ENCODE data around the gene CPEB3.
A peak's percentile ranks its signal among the peaks of the same experiment; 100 is the strongest.
"Not testable (repeated sequence)": the region's sequence is repeated elsewhere in the genome, so short reads cannot be mapped to it uniquely, and the experiment has no call there.

The CPEB3 gene

DNA sequence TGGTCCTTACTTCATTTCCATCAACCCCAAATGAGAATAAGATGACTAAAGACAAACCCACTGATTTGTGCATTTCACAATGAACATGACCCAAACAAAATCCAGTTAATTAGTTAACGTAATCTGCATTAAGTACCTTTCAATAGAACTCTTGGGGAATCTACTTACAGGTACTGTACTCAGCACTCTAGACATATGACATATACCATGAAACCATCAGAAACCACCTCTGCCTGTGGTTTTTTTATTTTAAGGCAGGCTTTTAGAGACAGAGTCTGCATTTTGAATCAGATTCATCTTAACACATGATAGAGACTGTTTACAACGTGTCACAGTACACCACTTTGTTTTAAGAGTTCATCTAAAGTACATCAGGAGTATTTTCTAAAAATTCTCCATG lies 198.9 kb downstream of the CPEB3 start:
- peak; percentile 51 to 62 for ATAC-seq

DNA sequence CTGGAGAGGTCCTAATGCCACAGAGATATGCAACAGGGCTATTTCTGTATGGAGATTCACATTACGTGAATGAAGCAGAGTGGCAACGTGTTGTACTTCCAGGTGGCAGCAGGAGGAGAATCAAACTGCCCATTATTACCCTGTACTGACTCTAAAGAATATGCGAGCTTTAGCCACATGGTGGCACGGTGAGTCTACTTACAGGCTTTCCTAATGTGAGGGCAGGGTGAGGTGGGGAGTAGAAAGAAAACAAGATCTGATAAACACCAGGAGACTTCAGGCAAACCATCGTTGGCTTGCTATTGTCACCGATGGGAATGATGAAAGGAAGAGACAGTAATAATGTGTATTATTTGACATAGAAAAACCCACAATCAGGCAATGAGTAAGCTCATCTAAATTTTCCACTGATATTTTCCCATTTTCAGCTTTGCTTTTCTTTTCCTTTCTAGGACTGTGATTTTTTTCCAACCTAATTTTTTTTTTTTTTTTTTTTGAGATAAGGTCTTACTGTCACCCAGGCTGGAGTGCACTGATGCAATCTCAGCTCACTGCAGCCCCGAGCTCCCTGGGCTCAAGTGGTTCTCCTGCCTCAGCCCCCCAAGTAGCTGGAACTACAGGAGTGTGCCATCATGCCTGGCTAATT lies 203.0 kb downstream of the CPEB3 start:
- peak; percentile 86 to 90 for ATAC-seq

DNA sequence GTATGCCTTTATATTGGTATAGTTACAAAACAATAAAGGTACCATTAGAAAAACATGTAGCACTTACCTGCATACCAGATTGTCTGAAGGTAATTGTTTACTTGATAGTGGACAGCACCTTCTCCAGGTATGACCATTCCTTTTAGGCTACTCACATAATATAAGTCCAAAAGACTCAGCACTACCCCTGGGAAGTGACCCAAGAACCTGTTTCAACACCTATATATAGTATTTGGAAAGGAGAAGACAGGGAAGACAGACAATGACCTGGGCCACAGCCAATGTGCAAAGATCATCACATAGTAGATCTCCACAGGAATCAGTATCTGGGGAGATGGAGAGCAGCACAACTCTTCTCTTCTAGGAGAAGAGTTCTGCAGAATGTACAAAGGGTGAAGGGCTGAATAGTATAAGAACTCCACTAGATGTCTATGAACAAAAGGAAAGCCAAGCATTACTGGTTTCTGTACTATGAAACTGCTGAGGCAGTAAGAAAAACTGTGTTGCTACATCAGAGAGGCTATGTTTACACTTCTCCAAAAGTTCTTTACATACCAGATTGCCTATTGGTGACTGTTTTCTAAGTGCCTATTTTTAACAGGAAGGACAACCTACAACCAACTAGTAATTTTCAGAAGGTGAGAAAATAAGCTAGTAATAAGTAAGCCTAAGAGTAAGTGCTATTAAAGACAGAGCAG lies 208.1 kb downstream of the CPEB3 start:
- no peak for ATAC-seq

DNA sequence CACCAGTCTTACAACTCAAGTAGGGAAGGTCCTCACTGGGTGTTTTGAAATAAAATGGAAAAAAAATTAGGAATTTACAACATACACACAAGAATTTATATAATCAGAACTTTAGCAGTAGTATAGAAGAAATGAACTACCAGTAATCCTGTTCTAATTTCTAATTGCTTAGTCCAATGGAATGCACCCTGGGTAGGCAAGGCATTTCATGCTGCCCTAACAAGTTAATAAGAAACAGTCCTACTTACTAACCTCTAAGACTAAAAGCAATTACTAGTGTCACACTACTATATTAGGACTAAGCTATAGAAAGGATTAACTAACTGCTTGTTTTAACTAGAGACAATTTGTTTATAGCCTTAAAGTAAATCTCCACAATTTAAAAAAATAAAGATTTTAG lies 209.2 kb downstream of the CPEB3 start:
- ATAC-seq, result no peak

DNA sequence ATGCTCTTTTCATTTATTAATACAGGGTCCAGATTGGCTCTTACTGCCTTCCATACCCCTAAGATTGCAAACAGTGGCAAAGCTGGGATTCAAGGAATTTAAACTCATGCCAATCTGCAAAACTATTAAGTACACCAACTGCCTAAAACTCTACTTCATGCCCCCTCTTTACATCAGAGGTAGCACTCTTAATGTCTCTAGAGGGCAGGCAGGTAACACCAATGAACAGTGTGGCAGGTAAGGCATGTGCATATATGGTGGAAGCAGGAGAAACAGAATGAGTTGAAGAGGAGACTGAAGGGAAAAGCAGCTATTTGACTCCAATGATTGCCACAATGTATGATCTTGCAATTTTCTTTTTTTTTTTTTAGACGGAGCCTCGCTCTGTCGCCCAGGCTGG lies 210.6 kb downstream of the CPEB3 start:
- ATAC-seq, result no peak

DNA sequence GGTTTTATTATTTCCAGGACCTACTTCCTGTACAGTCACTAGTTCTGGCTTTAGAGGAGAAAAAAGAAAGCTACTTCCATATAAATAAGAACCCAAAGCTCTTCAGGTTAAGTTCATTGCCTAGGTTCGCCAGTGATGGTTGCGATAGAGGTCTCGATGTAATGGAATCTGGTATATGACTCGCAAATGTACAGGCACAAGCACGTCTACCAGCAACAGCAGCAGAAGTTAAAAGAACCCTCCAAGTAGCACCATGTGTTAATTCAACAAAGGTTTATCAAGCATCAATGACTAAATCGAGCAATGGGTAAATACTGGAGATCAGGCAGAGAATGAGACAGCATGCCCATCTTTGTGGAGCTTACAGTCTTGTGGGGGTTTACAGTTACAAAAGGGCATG lies 211.9 kb downstream of the CPEB3 start:
- ATAC-seq, result no peak

DNA sequence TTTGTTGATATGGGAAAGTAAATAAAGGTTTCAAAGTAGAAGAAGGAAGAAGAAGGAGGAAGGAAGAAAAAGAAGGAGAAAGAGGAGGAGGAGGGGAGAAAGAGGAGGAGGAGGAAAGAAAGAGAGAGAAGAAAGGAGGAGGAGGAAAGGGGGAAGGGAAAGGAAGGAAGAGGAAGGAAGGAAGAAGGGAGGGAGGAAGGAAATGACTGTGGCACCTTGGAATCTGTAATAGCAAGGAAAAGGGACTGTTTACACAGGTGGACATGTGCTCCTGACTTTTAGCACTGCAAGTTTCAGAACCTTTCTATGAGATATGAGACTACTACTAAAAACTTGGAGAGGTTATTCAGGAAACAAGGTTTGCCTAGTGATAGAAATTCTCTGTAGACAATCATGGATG lies 214.2 kb downstream of the CPEB3 start:
- no peak for ATAC-seq

DNA sequence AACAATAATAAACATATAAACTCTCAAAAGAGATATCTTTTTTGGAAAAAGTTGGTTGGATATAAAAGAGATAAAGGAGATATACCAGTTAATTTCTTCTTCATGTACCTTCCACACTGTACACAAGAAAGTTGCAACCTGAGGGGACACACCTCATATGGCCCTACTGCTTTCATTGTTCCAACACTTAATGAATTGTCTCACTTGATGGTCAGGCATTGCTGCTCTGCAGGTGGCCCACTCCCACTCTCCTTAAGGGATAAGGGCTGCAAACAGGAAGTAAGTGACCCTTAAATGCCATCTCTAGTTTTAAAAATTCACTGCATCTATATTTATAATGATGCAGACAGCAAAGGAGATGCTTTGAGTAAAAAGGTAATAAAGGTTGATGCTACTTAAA lies 215.0 kb downstream of the CPEB3 start:
- ATAC-seq, result no peak

DNA sequence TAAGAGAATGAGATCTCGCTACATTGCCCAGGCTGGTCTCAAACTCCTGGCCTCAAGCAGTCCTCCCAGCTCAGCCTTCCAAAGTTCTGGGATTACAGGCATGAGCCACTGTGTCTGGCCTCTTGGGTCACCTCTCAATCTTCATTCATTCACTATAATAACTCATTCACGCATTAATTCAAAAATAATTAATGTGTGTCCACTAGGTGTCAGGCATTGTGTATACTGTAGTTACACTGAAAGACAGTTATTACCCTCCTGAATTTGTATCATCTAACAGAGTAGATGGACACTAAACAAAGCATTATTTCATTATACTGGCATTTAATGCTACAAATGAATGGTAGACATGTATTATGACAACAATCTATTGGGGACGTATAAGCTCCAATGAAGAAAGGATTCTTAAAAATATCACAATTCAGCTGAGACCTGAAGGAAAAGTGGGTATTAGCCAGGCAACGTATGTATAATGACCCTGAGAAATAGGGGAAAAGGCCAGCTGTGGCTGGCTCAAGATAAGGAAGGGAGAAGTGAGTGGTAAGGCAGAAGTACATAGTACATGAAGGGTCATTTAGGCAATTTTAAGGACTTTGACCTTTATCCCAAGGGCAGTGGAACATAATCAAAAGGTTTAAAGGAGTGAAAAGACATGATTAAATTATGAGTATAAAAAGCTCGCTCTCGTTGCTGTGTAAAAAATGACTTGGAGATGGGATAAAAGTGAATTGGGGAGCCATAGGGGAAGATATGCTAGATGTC lies 216.6 kb downstream of the CPEB3 start:
- ATAC-seq, result no peak

DNA sequence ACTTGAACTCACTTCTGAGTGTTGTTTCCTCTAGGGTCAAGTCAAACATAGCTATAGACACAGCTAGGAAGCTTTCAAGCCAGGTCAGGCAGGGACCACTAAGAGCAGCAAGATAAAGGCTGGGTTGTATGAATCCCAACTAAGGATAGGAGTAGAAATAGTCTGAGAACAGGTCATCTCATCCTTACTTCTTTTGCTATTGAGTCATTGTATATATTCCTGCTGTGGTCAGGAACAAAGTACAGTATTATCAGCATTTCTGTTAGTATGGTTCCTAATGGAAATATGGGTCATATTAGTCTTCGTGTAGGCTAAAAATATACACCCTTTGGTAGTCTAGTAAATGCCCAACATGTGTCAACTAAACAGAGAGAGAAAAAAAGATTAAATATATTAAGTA lies 222.0 kb downstream of the CPEB3 start:
- ATAC-seq, result no peak

DNA sequence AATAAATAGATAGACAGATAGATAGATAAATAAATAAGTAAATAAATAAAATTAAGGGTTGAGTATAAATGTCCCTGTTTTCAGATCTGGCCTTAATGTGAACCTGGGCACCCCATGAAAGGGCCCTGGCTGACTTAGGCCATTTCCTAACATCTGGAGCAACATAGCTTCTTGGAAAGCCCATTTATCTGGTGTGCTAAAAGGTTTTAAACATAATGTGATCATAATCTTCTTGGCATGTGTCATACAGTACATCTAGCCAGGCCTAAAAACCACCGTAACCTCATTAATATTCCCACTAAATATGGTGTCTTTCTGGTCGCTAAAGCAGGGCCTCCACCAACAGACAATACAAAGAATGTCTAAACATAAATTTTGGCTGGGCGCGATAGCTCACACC lies 224.5 kb downstream of the CPEB3 start:
- no peak for ATAC-seq

DNA sequence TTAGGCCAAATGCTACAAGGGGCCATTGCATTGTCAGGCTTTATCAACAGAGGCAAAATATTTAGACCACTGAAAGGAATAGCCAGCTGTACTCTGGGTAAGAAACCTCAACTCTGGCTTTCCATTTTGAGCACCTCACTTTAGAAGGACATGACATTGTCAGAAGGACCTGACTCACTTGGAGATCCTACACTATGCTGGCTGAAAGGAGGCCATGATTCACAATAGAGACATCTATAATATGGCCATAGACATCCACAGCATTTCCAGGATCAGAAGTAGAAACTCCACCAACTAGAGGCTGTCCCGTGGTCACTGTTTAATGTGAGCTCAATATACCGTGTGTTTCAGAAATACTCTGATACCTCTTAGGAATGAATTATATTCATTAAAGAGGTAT lies 226.4 kb downstream of the CPEB3 start:
- ATAC-seq, result no peak

DNA sequence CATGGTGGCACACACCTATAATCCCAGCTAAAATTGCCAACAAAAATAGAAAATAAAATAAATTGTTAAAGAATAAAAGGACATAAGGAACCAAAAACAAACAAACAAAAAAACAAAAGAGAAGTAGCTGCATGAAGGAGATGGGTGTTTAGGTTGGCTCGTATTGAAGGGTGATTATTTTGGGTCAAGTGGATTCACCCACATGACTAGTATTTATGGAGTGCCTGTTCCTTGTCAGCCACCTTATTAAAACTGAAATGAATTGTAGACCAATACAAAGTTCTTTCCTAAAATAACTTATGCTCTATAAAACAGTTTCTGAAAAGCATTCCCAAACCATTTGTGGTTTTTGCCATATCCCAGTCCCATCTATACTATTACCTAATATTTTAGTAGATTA lies 228.6 kb downstream of the CPEB3 start:
- no peak for ATAC-seq

DNA sequence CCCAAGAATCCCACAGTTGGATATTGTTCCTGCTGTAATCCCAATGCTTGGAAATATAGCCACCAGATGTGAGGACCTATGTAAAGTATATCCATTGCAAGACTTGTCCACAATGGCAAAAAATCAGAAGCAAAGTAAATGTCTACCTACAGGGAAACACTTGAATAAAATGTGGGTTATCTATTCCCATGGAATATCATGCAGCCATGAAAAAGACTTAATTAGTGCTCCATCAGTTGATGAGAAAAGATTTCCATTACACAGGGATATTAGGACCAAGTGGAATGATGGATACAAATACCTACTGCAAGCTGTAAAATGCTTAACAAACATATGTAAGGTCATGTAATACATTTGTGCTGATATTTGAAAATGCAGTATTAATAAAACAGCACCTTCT lies 236.1 kb downstream of the CPEB3 start:
- no peak for ATAC-seq

DNA sequence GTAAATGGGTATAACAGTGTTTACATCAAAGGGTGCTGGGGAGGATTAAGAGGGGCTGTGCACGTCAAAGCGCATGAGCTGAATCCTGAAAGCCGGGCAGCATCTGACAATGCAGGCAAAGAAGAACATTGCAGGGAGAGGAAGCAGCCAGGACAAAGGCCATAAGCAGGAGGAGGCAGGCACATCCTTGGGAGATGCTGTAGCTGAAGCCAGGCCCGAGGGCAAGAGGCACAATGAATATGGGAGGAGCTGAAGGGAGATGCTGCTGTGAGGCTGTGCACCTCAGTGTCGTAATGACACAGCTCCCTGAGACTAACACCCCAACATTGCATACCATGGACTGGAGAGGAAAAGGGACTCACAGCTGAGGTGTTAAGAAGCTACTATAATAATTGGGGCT lies 238.1 kb downstream of the CPEB3 start:
- ATAC-seq, result no peak

DNA sequence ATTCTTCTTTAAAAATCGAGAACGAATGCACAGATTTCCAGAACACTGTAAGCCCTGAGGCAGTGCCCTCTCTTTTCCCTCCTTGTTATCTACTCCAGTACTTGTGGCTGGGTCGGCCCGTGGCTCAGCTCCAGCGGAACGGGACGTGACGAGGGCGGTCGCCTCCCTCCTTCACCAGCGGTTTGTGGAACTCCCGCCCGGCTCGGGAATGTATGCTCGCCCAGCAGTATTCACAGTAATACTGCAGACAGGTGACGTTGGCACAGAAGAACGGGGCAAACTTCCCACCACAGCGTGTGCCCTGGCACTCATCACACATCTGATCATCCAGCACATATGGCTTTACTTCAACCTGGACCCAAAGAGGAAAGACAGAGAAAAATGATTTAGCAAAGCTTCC lies 238.8 kb downstream of the CPEB3 start:
- no peak for ATAC-seq

DNA sequence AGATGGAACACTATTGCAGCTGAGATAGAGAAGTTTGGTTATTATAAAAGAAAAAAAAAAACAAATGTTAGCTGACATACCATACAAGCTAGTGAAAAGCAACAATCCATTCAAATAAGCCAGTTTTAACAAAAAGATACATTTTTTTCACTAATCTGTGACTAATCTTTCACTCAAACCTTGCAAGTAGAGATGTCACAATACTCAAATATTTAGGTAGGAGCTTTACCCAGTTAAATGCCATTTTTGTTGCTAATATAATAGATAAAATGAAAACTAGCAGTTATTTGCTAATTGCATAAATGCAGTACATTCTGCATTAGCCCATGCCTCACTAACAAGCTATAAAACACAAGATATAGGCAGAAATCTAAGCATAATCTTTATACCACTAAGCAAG lies 243.7 kb downstream of the CPEB3 start:
- no peak for ATAC-seq

DNA sequence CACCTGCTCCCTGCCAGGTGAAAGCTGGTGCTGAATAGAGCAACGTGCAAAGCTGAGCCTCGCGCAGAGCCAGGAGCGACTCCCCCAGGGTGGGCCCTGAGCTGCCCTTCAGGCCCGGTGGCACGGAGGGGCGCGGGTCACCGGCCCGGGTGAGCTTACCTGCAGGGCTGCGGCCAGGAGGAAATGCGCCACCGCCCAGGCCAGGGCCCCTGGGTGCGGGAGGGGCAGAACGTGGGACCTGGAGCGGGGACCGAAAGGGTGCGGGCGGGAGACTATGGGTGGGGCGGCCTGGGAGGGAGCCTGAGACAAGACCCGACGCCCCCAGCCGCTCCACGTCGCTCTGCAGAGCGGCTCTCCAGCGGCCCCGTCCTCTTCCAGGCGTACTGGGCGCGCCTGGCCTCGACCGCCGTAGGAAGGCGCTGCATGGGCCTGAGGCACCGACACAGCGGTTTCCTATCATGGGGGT lies 245.2 kb downstream of the CPEB3 start:
- ATAC-seq, result no peak

DNA sequence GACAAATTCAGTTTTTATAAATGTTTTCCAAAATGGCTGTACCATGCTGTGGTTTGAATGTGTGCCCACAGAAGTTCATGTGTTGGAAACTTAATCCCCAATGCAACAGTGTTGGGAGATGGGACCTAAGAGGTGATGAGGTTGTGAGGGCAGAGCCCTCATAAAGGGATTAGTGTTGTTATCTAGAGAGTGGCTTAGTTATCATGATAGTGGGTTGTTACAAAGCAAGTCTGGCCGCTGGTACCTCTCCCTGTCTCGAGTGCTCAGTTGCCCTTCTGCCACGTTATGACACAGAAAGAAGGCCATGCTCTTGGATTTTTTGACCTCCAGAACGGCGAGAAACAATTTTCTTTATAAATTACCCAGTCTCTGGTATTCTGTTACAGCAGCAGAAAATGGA lies 248.3 kb downstream of the CPEB3 start:
- no peak for ATAC-seq

DNA sequence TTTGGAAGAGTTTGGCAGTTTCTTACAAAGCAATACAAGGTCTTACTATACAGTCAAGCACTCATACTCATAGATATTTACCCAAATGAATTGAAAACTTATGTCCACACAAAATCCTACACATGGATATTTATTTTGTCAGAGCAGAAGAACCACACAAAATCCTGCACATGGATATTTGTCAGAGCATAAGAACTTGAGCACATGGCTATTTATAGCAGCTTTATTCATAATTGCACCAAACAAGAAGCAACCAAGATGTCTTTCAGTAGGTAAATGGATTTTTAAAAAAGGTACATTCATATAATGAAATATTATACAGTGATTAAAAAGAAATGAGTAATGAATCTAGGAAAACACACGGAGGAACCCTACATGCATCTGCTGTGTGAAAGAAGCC lies 251.9 kb downstream of the CPEB3 start:
- no peak for ATAC-seq

DNA sequence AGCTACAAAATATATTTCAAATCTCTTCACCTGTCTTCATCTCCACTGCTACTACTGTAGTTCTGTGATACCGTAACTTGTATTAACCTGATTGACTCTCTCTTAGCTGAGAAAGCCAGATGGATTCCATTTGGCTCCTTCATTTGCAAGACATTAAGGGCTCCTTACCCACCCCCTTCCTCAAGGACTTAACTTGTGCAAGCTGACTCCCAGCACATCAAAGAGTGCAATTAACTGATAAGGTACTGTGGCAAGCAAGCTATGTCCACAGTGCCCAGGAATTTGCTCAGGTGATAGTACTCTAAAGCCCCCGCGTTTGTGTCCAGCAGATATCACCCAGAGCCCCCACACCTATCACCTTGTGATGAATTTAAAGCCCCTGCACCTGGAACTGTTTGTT lies 257.8 kb downstream of the CPEB3 start:
- not testable (repeated sequence) for ATAC-seq

DNA sequence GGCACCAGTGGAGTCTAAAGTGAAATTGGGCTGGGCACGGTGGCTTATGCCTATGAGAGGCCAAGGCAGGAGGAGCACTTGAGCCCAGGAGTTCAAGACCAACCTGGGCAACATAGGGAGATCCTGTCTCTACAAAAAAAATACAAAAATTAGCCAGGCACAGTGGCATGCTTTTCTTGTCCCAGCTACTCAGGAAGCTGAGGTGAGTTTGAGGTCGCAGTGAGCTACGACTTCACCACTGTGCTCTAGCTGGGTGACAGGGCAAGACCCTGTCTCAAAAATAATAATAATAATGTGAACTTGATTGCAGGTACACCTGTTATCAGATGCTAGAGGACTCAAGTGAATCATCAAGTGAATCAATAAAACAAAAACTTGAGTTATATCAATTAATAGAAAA lies 259.3 kb downstream of the CPEB3 start:
- ATAC-seq, result no peak

DNA sequence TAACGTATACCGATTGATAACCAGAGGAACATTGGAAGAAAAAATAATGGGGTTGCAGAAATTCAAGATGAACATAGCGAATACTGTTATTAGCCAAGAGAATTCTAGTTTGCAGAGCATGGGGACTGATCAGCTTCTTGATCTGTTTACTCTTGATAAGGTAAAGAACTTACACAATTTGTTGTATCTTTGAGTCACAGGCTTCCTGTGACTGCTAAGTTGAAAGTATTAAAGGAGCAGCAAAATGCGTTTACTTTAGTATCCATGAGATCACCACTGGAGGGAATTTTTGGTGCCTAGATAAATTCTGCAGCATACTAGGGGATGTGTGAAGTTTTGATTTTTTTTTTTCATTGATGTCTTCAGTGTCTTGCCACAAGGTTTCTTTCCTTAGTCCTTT lies 263.7 kb downstream of the CPEB3 start:
- ATAC-seq, result no peak

DNA sequence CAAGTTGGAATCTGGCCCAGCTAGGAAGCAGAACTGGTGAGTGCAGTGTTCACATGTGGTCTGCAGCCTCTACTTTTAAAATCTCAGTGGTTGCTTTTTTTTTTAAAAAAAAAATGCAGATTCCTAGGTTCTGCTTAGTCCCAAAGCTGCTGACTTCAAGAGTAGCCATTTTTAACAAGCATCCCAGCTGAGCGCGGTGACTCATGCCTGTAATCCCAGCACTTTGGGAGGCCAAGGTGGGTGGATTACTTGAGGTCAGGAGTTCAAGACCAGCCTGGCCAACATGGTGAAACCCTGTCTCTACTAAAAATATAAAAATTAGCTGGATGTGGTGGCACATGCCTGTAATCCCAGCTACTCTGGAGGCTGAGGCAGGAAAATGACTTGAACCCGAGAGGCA lies 265.5 kb downstream of the CPEB3 start:
- not testable (repeated sequence) for ATAC-seq
